Transverse colon (tissue), 4 donors: ENCODE measurements around the gene SETD1B.
A peak's percentile ranks its signal among the peaks of the same experiment; 100 is the strongest.

ENCODE experiments used
- CTCF ChIP-seq, 5 experiments: fragments of 200-600 bp in 3 of 5; fragments of 450-650 bp in 2 of 5; sonication (generic) in 3 of 5; IDR thresholded peaks; 1 replicate in 2 of 5; 2 replicates in 3 of 5; pipeline ENCODE4 v1.5.1; 2016 to 2017; ENCODE audit warnings: antibody characterized with exemption in 5 of 5, inconsistent platforms in 3 of 5, mild to moderate bottlenecking in 2 of 5, moderate library complexity in 1 of 5
- EP300 ChIP-seq: sonication (generic); formaldehyde crosslinking; IDR thresholded peaks from one replicate; pipeline ENCODE4 v1.6.1; 2017; ENCODE audit warnings: antibody characterized with exemption, low read depth
- POLR2A ChIP-seq: fragments of 450-650 bp; IDR thresholded peaks from one replicate; pipeline ENCODE4 v1.6.1; 2016; ENCODE audit warnings: antibody characterized with exemption, mild to moderate bottlenecking, moderate library complexity
- POLR2AphosphoS5 ChIP-seq, 3 donors: sonication (generic); formaldehyde crosslinking; IDR thresholded peaks; one replicate each; pipeline ENCODE4 v1.6.1; 2016; ENCODE audit warnings: antibody characterized with exemption in 3 of 3

DNA sequence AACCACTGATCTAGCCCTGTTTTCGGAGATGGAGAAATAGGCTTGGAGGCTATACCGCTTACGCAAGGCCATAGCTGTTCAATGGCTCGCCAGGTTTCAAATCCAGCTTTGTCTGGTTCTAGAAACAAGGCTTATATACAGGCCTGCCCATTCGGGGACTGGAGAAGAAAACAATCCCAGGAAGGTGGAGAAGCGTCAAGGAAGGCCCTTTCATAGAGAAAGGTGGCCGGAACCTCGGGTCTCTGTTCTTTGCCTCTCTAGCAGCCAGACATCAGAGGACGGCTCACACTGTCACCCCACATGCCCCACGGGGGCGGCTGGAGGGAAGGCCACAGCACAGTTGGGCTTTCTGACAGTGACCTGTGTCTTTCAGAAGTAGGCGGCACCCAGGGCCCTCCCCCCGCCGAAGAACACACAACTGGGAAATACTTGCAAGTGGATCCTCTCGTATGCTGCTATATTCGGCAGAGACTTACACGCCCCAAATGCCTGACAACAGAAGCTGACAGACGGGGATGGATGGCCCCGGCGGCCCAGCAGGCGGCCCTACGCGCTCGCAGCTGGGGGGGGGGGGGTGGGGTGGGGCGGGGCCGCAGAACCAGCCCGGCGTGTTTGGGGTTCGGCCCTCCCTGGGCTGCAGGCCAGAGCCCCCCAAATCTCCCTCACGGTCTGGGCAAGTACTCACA, 4.5 kb upstream of the SETD1B start:
- TF ChIP-seq CTCF (IDR thresholded peaks at IDR 0.05) (peak in 1 of 5 experiments; percentile 11), POLR2A (no peak), POLR2AphosphoS5 (IDR thresholded peaks at IDR 0.05) (peak in 2 of 3 donors; percentile 16 to 42), EP300 (no peak)
